Measurements from ENCODE around the gene SIX2. TPM values are rescaled to one million over a fixed set of nuclear protein-coding genes. Genes with fewer than 3 reads are reported as not detected.

Gene SIX2
- total RNA-seq, 4 donors from 2014 or later: 28.9 to 65.5 (median 50.5) TPM

- peaks cover 10 to 38% of the 10 kb centered on the region in 2 donors for H3K4me1 ChIP-seq
- H3K9me3 ChIP-seq: no peaks in the 10 kb centered on the region
- TF ChIP-seq, protein P1, sequence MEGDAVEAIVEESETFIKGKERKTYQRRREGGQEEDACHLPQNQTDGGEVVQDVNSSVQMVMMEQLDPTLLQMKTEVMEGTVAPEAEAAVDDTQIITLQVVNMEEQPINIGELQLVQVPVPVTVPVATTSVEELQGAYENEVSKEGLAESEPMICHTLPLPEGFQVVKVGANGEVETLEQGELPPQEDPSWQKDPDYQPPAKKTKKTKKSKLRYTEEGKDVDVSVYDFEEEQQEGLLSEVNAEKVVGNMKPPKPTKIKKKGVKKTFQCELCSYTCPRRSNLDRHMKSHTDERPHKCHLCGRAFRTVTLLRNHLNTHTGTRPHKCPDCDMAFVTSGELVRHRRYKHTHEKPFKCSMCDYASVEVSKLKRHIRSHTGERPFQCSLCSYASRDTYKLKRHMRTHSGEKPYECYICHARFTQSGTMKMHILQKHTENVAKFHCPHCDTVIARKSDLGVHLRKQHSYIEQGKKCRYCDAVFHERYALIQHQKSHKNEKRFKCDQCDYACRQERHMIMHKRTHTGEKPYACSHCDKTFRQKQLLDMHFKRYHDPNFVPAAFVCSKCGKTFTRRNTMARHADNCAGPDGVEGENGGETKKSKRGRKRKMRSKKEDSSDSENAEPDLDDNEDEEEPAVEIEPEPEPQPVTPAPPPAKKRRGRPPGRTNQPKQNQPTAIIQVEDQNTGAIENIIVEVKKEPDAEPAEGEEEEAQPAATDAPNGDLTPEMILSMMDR (IDR thresholded peaks at IDR 0.05 in 4 of 5, conservative IDR thresholded peaks at IDR 0.05 in 1 of 5): no peak
- no peak for TF ChIP-seq POLR2A (IDR thresholded peaks at IDR 0.05)
- H3K36me3 ChIP-seq: peaks cover 0 to 7% of the 10 kb centered on the region in 2 donors
- ATAC-seq (no peak), DNase-seq (no peak)
- H3K27me3 ChIP-seq: peaks cover 0 to 33% (median 0%) of the 10 kb centered on the region in 3 donors
- in situ Hi-C loops (cut with MboI; ENCODE audit: low sequenced_read_pairs in 4 of 4): no loop called here
- peak overlapping the region; percentile 64 to 85 (median 72) for H3K4me3 ChIP-seq
- peak overlapping the region in 3 of 4 donors; percentile 33 to 90 (median 43) for H3K27ac ChIP-seq
- intact Hi-C loops (cut with DNase I; ENCODE audit: low total_unique reads): loop anchor here (5.0 kb wide), 2 partner anchors 236 to 816 kb away; no protein-coding TSS in a partner anchor
Measured at GRCh38 chr2:45006041-45006941, 3.0 kb downstream of the SIX2 start.

- Histone ChIP-seq H3K36me3 (peaks cover 0 to 7% of the 10 kb centered on the region in 2 donors), H3K27ac (peak overlapping the region in 3 of 4 donors; percentile 33 to 43 (median 35)), H3K27me3 (peaks cover 0 to 37% (median 0%) of the 10 kb centered on the region in 3 donors), H3K4me1 (peaks cover 9 to 30% of the 10 kb centered on the region in 2 donors), H3K4me3 (peak overlapping the region in 3 of 4 donors; percentile 34 to 77 (median 67)), H3K9me3 (no peaks in the 10 kb centered on the region)
- in situ Hi-C loops (cut with MboI; ENCODE audit: low sequenced_read_pairs in 4 of 4) (no loop called here), intact Hi-C loops (cut with DNase I; ENCODE audit: low total_unique reads) (loop anchor here (5.0 kb wide), 2 partner anchors 237 to 817 kb away; no protein-coding TSS in a partner anchor)
- no peak for TF ChIP-seq POLR2A (IDR thresholded peaks at IDR 0.05)
- ATAC-seq: no peak
- DNase-seq: no peak
Measured at GRCh38 chr2:45005261-45006002, 3.8 kb downstream of the SIX2 start.

DNA sequence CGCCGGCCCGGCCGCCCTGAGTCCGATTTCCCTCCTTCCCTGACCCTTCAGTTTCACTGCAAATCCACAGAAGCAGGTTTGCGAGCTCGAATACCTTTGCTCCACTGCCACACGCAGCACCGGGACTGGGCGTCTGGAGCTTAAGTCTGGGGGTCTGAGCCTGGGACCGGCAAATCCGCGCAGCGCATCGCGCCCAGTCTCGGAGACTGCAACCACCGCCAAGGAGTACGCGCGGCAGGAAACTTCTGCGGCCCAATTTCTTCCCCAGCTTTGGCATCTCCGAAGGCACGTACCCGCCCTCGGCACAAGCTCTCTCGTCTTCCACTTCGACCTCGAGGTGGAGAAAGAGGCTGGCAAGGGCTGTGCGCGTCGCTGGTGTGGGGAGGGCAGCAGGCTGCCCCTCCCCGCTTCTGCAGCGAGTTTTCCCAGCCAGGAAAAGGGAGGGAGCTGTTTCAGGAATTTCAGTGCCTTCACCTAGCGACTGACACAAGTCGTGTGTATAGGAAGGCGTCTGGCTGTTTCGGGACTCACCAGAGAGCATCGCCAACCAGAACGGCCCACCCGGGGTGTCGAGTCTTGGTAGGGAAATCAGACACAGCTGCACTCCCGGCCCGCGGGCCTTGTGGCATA is 4.6 kb downstream of the SIX2 start:
- Histone ChIP-seq H3K36me3 (peaks cover 0 to 7% of the 10 kb centered on the region in 2 donors), H3K4me1 (peaks cover 6 to 26% of the 10 kb centered on the region in 2 donors), H3K27me3 (peaks cover 0 to 37% (median 0%) of the 10 kb centered on the region in 3 donors), H3K4me3 (peak overlapping the region in 3 of 4 donors; percentile 7 to 77 (median 34)), H3K9me3 (no peaks in the 10 kb centered on the region), H3K27ac (peak overlapping the region in 1 of 4 donors; percentile 43)
- in situ Hi-C loops (cut with MboI; ENCODE audit: low sequenced_read_pairs in 4 of 4): no loop called here
- TF ChIP-seq, protein P1 (IDR thresholded peaks at IDR 0.05 in 4 of 5, conservative IDR thresholded peaks at IDR 0.05 in 1 of 5): no peak
- no peak for TF ChIP-seq POLR2A (IDR thresholded peaks at IDR 0.05)
- DNase-seq (no peak), ATAC-seq (no peak)
- intact Hi-C loops (cut with DNase I; ENCODE audit: low total_unique reads): loop anchor here (5.0 kb wide), 2 partner anchors 238 to 818 kb away; no protein-coding TSS in a partner anchor

GRCh38 chr2:45003579-45004551 is 5.4 kb downstream of the SIX2 start:
- TF ChIP-seq POLR2A (IDR thresholded peaks at IDR 0.05): no peak
- TF ChIP-seq, protein P1 (IDR thresholded peaks at IDR 0.05 in 4 of 5, conservative IDR thresholded peaks at IDR 0.05 in 1 of 5): no peak
- peaks cover 0 to 40% (median 0%) of the 10 kb centered on the region in 3 donors for H3K27me3 ChIP-seq
- H3K9me3 ChIP-seq: no peaks in the 10 kb centered on the region
- no peak overlapping the region for H3K27ac ChIP-seq
- peaks cover 0 to 7% of the 10 kb centered on the region in 2 donors for H3K36me3 ChIP-seq
- DNase-seq (no peak), ATAC-seq (no peak)
- H3K4me3 ChIP-seq: peak overlapping the region in 3 of 4 donors; percentile 7 to 77 (median 34)
- in situ Hi-C loops (cut with MboI; ENCODE audit: low sequenced_read_pairs in 4 of 4) (no loop called here), intact Hi-C loops (cut with DNase I; ENCODE audit: low total_unique reads) (no loop called here)
- peaks cover 6 to 26% of the 10 kb centered on the region in 2 donors for H3K4me1 ChIP-seq
